ENCODE measurements around the gene TAF10. TPM values are rescaled to one million over a fixed set of nuclear protein-coding genes. Genes with fewer than 3 reads are reported as not detected.

Gene TAF10
- total and polyA plus RNA-seq, 2 of the 13 experiments (the other 11 are each of a cell fraction or from before 2014, with no cell fraction given) = 71.3 to 134 TPM

DNA sequence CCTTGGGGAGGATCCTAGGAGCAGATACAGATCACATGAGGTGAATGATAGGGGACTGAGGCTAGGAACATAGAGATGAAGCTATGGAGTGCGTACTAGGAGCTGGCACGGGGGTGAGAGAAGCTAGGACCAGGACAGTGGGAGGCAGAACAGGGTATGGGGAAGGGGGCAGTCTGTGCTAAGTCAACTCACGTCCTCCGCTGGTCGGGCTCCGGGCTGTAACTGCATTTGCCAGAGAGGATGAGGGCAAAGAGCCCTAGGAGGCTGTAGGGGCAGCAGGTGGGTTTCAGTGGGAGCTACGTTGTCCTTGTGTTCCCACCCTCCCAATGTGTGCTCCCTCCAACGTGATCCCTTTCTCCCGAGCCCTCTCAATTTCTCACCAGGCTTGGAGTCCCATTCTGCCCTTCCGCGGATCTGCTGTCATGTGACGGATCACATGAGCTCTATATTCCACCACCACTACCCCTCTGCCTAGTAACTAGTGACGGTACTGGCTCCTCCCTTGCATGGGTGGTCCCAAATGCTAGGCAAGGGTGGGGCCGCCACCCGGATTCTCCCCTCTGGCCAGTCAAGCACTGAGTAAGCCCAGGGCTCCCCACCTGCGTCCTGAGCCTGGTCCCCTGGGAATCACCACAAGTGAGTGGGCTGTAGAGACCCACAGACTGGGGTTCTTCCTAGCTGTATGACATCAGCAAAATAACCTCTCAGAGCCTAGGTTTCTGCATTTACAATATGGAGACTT lies 7.2 kb upstream of the TAF10 start, which contains the start of gene TPP1 (continued):
- TF ChIP-seq, protein P1, sequence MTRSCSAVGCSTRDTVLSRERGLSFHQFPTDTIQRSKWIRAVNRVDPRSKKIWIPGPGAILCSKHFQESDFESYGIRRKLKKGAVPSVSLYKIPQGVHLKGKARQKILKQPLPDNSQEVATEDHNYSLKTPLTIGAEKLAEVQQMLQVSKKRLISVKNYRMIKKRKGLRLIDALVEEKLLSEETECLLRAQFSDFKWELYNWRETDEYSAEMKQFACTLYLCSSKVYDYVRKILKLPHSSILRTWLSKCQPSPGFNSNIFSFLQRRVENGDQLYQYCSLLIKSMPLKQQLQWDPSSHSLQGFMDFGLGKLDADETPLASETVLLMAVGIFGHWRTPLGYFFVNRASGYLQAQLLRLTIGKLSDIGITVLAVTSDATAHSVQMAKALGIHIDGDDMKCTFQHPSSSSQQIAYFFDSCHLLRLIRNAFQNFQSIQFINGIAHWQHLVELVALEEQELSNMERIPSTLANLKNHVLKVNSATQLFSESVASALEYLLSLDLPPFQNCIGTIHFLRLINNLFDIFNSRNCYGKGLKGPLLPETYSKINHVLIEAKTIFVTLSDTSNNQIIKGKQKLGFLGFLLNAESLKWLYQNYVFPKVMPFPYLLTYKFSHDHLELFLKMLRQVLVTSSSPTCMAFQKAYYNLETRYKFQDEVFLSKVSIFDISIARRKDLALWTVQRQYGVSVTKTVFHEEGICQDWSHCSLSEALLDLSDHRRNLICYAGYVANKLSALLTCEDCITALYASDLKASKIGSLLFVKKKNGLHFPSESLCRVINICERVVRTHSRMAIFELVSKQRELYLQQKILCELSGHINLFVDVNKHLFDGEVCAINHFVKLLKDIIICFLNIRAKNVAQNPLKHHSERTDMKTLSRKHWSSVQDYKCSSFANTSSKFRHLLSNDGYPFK (CRISPR knock-in tag; IDR thresholded peaks at IDR 0.05; ENCODE audit: borderline replicate concordance) = 0 out of 2 replicates have a peak, but pooled peaks have one; percentile 13
- TF ChIP-seq MAFK (conservative IDR thresholded peaks at IDR 0.05 in 1 of 2, IDR thresholded peaks at IDR 0.05 in 1 of 2; ENCODE audit: low read length in 2 of 2) (no peak), HES4 (CRISPR knock-in tag; IDR thresholded peaks at IDR 0.05; ENCODE audit: borderline replicate concordance) (no peak), ZNF563 (CRISPR knock-in tag; IDR thresholded peaks at IDR 0.05) (no peak), SOX13 (IDR thresholded peaks at IDR 0.05) (no peak), SOX13 (CRISPR knock-in tag; conservative IDR thresholded peaks at IDR 0.05 in 1 of 2, IDR thresholded peaks at IDR 0.05 in 1 of 2) (0 out of 4 replicates have a peak, but pooled peaks of 1 of the 2 experiments have one; percentile 11), PAWR (CRISPR knock-in tag; IDR thresholded peaks at IDR 0.05; ENCODE audit: borderline replicate concordance) (no peak), ZC3H4 (CRISPR knock-in tag; IDR thresholded peaks at IDR 0.05; ENCODE audit: borderline replicate concordance) (no peak), GTF3A (CRISPR knock-in tag; conservative IDR thresholded peaks at IDR 0.05) (no peak), NFRKB (IDR thresholded peaks at IDR 0.05) (no peak), IKZF4 (CRISPR knock-in tag; IDR thresholded peaks at IDR 0.05; ENCODE audit: borderline replicate concordance, low read depth, not compliant biosample characterization) (peak; percentile 60), SATB2 (CRISPR knock-in tag; IDR thresholded peaks at IDR 0.05) (no peak), ZNF570 (CRISPR knock-in tag; IDR thresholded peaks at IDR 0.05; ENCODE audit: borderline replicate concordance) (no peak), U2AF2 (IDR thresholded peaks at IDR 0.05; ENCODE audit: low read depth, low read length) (no peak), ZNF83 (CRISPR knock-in tag; IDR thresholded peaks at IDR 0.05; ENCODE audit: borderline replicate concordance) (no peak)
- TF ChIP-seq, protein P2, sequence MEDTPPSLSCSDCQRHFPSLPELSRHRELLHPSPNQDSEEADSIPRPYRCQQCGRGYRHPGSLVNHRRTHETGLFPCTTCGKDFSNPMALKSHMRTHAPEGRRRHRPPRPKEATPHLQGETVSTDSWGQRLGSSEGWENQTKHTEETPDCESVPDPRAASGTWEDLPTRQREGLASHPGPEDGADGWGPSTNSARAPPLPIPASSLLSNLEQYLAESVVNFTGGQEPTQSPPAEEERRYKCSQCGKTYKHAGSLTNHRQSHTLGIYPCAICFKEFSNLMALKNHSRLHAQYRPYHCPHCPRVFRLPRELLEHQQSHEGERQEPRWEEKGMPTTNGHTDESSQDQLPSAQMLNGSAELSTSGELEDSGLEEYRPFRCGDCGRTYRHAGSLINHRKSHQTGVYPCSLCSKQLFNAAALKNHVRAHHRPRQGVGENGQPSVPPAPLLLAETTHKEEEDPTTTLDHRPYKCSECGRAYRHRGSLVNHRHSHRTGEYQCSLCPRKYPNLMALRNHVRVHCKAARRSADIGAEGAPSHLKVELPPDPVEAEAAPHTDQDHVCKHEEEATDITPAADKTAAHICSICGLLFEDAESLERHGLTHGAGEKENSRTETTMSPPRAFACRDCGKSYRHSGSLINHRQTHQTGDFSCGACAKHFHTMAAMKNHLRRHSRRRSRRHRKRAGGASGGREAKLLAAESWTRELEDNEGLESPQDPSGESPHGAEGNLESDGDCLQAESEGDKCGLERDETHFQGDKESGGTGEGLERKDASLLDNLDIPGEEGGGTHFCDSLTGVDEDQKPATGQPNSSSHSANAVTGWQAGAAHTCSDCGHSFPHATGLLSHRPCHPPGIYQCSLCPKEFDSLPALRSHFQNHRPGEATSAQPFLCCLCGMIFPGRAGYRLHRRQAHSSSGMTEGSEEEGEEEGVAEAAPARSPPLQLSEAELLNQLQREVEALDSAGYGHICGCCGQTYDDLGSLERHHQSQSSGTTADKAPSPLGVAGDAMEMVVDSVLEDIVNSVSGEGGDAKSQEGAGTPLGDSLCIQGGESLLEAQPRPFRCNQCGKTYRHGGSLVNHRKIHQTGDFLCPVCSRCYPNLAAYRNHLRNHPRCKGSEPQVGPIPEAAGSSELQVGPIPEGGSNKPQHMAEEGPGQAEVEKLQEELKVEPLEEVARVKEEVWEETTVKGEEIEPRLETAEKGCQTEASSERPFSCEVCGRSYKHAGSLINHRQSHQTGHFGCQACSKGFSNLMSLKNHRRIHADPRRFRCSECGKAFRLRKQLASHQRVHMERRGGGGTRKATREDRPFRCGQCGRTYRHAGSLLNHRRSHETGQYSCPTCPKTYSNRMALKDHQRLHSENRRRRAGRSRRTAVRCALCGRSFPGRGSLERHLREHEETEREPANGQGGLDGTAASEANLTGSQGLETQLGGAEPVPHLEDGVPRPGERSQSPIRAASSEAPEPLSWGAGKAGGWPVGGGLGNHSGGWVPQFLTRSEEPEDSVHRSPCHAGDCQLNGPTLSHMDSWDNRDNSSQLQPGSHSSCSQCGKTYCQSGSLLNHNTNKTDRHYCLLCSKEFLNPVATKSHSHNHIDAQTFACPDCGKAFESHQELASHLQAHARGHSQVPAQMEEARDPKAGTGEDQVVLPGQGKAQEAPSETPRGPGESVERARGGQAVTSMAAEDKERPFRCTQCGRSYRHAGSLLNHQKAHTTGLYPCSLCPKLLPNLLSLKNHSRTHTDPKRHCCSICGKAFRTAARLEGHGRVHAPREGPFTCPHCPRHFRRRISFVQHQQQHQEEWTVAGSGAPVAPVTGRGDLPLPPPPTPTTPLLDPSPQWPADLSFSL (CRISPR knock-in tag; IDR thresholded peaks at IDR 0.05) = no peak
- TF ChIP-seq, protein P3, sequence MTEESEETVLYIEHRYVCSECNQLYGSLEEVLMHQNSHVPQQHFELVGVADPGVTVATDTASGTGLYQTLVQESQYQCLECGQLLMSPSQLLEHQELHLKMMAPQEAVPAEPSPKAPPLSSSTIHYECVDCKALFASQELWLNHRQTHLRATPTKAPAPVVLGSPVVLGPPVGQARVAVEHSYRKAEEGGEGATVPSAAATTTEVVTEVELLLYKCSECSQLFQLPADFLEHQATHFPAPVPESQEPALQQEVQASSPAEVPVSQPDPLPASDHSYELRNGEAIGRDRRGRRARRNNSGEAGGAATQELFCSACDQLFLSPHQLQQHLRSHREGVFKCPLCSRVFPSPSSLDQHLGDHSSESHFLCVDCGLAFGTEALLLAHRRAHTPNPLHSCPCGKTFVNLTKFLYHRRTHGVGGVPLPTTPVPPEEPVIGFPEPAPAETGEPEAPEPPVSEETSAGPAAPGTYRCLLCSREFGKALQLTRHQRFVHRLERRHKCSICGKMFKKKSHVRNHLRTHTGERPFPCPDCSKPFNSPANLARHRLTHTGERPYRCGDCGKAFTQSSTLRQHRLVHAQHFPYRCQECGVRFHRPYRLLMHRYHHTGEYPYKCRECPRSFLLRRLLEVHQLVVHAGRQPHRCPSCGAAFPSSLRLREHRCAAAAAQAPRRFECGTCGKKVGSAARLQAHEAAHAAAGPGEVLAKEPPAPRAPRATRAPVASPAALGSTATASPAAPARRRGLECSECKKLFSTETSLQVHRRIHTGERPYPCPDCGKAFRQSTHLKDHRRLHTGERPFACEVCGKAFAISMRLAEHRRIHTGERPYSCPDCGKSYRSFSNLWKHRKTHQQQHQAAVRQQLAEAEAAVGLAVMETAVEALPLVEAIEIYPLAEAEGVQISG (CRISPR knock-in tag; IDR thresholded peaks at IDR 0.05) = peak; percentile 82

All from HepG2 (cell line).